ENCODE measurements around the gene CAPN12. TPM values are rescaled to one million over a fixed set of nuclear protein-coding genes. Genes with fewer than 3 reads are reported as not detected.

Gene CAPN12
- polyA plus RNA-seq, 2 of the 4 experiments (the other 2 are of a cell fraction): 10.0 to 11.7 TPM

GRCh38 chr19:38710416-38710702 lies 33.9 kb downstream of the CAPN12 start:
- POLR2A ChIA-PET: interaction anchor here (1.7 kb wide), 1 partner anchor 92 kb away, joined by 3 read pairs; the partner anchor contains the start of gene EIF3K

GRCh38 chr19:38709671-38710415 lies 34.4 kb downstream of the CAPN12 start:
- no peak for ATAC-seq
- peak overlapping the region in 1 of 2 experiments; percentile 50; a peak in 3 of 6 replicates for H3K27ac ChIP-seq
- POLR2A ChIA-PET: interaction anchor here (0.5 to 1.7 kb wide), 2 partner anchors 51 to 91 kb away, joined by 3 read pairs; partner anchors contain the start of gene EIF3K

More at GRCh38 chr19:38710416-38710702, 33.9 kb downstream of the CAPN12 start:
- CTCF ChIA-PET: interaction anchor here (0.5 to 38.0 kb wide), 12 partner anchors 6 to 376 kb away, joined by 3 to 764 read pairs (median 6); partner anchors contain the start of genes MRPS12 and SARS2
- no peak for TF ChIP-seq GATA3 (IDR thresholded peaks at IDR 0.05; ENCODE audit: borderline replicate concordance)
- no peak for TF ChIP-seq ZNF302 (CRISPR knock-in tag; IDR thresholded peaks at IDR 0.05)
- TF ChIP-seq RARB (CRISPR knock-in tag; IDR thresholded peaks at IDR 0.05): no peak
- TF ChIP-seq CHD4 (IDR thresholded peaks at IDR 0.05; ENCODE audit: borderline replicate concordance): no peak
- TF ChIP-seq USF2 (IDR thresholded peaks at IDR 0.05): no peak
- TF ChIP-seq ESRRA (IDR thresholded peaks at IDR 0.05; ENCODE audit: borderline replicate concordance, low read length): no peak
- no peak for TF ChIP-seq HOXB5 (CRISPR knock-in tag; IDR thresholded peaks at IDR 0.05)
- no peak for TF ChIP-seq RFX5 (IDR thresholded peaks at IDR 0.05)
- TF ChIP-seq SMC3 (IDR thresholded peaks at IDR 0.05): no peak
- TF ChIP-seq HEYL (CRISPR knock-in tag; IDR thresholded peaks at IDR 0.05): no peak
- TF ChIP-seq RNF2 (IDR thresholded peaks at IDR 0.05; ENCODE audit: borderline replicate concordance, low read depth): no peak
- DNase-seq (ENCODE audit: low read depth in 1 of 2, low spot score in 1 of 2) (no peak), ATAC-seq (no peak), FAIRE-seq (no peak)
- no peak overlapping the region for H3K4me3 ChIP-seq
- peak overlapping the region in 1 of 2 experiments; percentile 50; a peak in 3 of 6 replicates for H3K27ac ChIP-seq
- peaks cover 60% of the 10 kb centered on the region for H3K4me1 ChIP-seq
- no peak overlapping the region for H3K4me2 ChIP-seq
- WGBS (ENCODE audit: missing lambda C conversion rate): 77% methylated on average over 2 of the region's 2 CpGs
- no peaks in the 10 kb centered on the region for H3K9me3 ChIP-seq

GRCh38 chr19:38709119-38709518 lies 35.2 kb downstream of the CAPN12 start:
- TF ChIP-seq ZNF302 (CRISPR knock-in tag; IDR thresholded peaks at IDR 0.05) (no peak), E2F6 (IDR thresholded peaks at IDR 0.05; ENCODE audit: borderline replicate concordance, low read depth) (no peak)
- ATAC-seq: no peak
- FAIRE-seq: no peak
- POLR2A ChIA-PET: no interaction called here
- H3K4me1 ChIP-seq: peaks cover 71% of the 10 kb centered on the region
- CTCF ChIA-PET: interaction anchor here (0.6 to 38.0 kb wide), 8 partner anchors 7 to 179 kb away, joined by 3 to 764 read pairs (median 6); no protein-coding TSS in a partner anchor
- peak overlapping the region in 1 of 2 experiments; percentile 50; a peak in 3 of 6 replicates for H3K27ac ChIP-seq
- H3K4me3 ChIP-seq: no peak overlapping the region
- no peaks in the 10 kb centered on the region for H3K9me3 ChIP-seq
- DNase-seq (ENCODE audit: low read depth in 1 of 2, low spot score in 1 of 2): no peak
- 90% methylated on average over 10 of the region's 10 CpGs for whole genome bisulfite sequencing (ENCODE audit: missing lambda C conversion rate)
- no peak overlapping the region for H3K4me2 ChIP-seq

More at GRCh38 chr19:38709671-38710415, 34.4 kb downstream of the CAPN12 start:
- peak; percentile 28 for FAIRE-seq
- Histone ChIP-seq H3K4me1 (peaks cover 65% of the 10 kb centered on the region), H3K4me3 (no peak overlapping the region), H3K4me2 (no peak overlapping the region), H3K9me3 (no peaks in the 10 kb centered on the region)
- 88% methylated on average over 27 of the region's 27 CpGs for WGBS (ENCODE audit: missing lambda C conversion rate)
- CTCF ChIA-PET: interaction anchor here (0.5 to 38.0 kb wide), 9 partner anchors 7 to 377 kb away, joined by 3 to 764 read pairs (median 5); no protein-coding TSS in a partner anchor
- TF ChIP-seq HOXB13 (CRISPR knock-in tag; IDR thresholded peaks at IDR 0.05; ENCODE audit: low read depth): no peak
- TF ChIP-seq HOXA7 (CRISPR knock-in tag; IDR thresholded peaks at IDR 0.05): no peak
- no peak for TF ChIP-seq USF2 (IDR thresholded peaks at IDR 0.05)
- no peak for TF ChIP-seq SMC3 (IDR thresholded peaks at IDR 0.05)
- TF ChIP-seq NR3C1 (IDR thresholded peaks at IDR 0.05): no peak
- DNase-seq (ENCODE audit: low read depth in 1 of 2, low spot score in 1 of 2): no peak
